WERI-Rb-1 (cell line): ENCODE results near the gene UNKL.

ENCODE experiments used
- DNase-seq: peaks from one replicate; pipeline ENCODE4 v3.0.0-alpha.2; 2020
- H3K27ac ChIP-seq: fragments of 250-450 bp; sonication (Bioruptor Pico); 2 replicates; pipeline ENCODE4 v1.5.1; 2020; ENCODE audit warnings: mild to moderate bottlenecking, moderate library complexity
- H3K27me3 ChIP-seq: fragments of 250-450 bp; sonication (Bioruptor Pico); 2 replicates; pipeline ENCODE4 v1.5.1; 2021; ENCODE audit warnings: mild to moderate bottlenecking, low read depth, moderate library complexity; ENCODE audit not compliant: insufficient read depth, severe bottlenecking
- H3K36me3 ChIP-seq: fragments of 250-450 bp; sonication (Bioruptor Pico); 2 replicates; pipeline ENCODE4 v1.5.1; 2020; ENCODE audit warnings: mild to moderate bottlenecking, moderate library complexity
- H3K4me3 ChIP-seq: 2 replicates; pipeline ENCODE4 v1.5.1; 2011; ENCODE audit warnings: low read depth, mild to moderate bottlenecking, control low read depth, low read length
- H3K9me3 ChIP-seq: fragments of 250-450 bp; sonication (Bioruptor Pico); 2 replicates; pipeline ENCODE4 v1.5.1; 2021; ENCODE audit warnings: mild to moderate bottlenecking, moderate library complexity; ENCODE audit not compliant: severe bottlenecking
- TF ChIP-seq, protein P1 (sequence below): IDR thresholded peaks from 2 replicates; pipeline ENCODE4 v1.5.1; 2011; ENCODE audit warnings: low read depth, mild to moderate bottlenecking, control low read depth, inconsistent platforms, low read length

UNKL gene

DNA sequence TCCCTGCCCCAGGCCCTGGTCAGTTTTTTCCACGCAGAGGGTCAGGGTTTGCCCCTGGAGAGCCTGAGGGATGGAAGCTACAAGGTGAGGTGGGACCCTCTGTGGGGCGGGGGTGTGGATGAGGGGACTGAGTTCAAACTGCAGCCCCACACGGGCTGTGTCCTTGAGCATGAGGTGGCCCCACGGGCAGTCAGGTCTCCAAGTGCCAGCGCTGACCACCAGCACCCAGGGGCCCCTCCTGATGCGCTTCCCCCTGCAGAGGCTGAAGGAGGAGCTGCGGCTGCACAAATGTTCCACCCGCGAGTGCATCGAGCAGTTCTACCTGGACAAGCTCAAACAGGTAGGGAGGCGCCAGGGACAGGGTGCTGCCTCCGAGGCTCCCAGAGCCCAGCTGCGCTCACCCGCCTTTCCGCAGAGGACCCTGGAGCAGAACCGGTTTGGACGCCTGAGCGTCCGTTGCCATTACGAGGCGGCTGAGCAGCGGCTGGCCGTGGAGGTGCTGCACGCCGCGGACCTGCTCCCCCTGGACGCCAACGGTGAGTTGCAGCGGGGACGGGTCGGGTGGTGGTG is 67.1 kb downstream of the UNKL start:
- Histone ChIP-seq H3K9me3 (no peaks in the 10 kb centered on the region), H3K27me3 (no peaks in the 10 kb centered on the region), H3K27ac (no peak overlapping the region), H3K4me3 (no peak overlapping the region), H3K36me3 (peaks cover 24% of the 10 kb centered on the region)
- DNase-seq, result no peak
- TF ChIP-seq, protein P1, sequence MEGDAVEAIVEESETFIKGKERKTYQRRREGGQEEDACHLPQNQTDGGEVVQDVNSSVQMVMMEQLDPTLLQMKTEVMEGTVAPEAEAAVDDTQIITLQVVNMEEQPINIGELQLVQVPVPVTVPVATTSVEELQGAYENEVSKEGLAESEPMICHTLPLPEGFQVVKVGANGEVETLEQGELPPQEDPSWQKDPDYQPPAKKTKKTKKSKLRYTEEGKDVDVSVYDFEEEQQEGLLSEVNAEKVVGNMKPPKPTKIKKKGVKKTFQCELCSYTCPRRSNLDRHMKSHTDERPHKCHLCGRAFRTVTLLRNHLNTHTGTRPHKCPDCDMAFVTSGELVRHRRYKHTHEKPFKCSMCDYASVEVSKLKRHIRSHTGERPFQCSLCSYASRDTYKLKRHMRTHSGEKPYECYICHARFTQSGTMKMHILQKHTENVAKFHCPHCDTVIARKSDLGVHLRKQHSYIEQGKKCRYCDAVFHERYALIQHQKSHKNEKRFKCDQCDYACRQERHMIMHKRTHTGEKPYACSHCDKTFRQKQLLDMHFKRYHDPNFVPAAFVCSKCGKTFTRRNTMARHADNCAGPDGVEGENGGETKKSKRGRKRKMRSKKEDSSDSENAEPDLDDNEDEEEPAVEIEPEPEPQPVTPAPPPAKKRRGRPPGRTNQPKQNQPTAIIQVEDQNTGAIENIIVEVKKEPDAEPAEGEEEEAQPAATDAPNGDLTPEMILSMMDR, result no peak

DNA sequence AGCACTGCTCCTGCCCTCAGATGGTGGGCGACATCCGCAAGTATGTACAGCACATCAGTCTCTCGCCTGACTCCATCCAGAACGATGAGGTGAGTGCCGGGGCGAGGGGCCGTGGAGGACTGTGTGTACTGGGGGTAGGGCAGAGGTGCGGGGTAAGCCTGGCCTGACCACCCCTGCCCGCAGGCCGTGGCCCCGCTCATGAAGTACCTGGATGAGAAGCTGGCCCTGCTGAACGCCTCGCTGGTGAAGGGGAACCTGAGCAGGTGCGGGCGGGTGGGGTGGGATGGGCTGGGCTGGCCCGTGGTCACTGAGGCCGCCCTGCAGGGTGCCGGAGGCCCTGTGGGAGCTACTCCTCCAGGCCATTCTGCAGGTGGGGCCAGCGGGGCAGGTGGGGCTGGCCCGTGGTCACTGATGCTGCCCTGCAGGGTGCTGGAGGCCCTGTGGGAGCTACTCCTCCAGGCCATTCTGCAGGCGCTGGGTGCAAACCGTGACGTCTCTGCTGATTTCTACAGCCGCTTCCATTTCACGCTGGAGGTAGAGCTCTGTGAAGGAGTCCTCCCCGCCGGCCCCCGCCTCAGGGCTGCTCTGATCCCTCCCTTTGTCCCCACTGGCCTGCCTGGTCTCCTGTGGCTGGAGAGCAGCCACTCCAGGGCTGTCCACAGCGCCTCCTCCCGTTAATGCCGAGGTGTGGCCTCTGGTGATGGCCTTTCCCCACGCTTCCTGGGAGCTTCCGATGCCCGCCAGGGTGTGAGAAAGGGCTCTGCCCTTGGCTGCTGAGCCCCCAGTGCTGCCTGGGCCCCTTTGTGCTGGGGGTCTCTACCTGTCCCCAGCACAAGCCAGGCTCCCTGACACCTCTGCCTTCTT is 67.8 kb downstream of the UNKL start:
- TF ChIP-seq, protein P1, result peak; percentile 84
- Histone ChIP-seq H3K9me3 (no peaks in the 10 kb centered on the region), H3K27ac (no peak overlapping the region), H3K27me3 (no peaks in the 10 kb centered on the region), H3K36me3 (peaks cover 24% of the 10 kb centered on the region), H3K4me3 (no peak overlapping the region)
- DNase-seq, result peak; percentile 79

DNA sequence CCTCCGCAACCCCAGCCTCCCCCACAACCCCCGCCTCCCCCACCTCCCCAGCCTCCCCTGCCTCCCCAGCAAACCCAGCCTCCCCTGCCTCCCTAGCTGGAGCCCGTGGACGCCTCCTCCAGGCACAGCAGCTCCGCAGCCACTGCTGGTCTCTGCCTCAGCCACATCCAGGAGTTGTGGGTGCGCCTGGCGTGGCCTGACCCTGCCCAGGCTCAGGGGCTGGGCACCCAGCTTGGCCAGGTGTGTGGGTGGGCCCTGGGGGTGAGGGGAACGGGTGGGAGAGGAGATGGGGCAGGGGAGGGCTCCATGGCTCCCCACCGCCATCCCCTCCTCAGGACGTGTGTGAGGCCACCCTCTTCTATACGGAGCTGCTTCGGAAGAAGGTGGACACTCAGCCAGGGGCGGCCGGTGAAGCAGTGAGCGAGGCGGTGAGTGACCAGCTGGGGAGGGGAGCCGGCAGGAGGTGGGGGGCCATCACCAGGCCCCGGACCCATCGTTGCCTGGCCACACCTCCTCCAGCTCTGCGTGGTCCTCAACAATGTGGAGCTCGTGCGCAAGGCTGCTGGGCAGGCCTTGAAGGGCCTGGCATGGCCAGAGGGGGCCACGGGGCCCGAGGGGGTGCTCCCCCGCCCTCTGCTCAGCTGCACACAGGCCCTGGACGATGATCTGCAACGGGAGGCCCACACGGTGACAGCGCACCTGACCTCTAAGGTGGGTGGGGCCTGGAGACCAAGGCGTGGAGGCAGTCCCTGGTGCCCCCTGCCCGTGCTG is 68.7 kb downstream of the UNKL start:
- no peak overlapping the region for H3K27ac ChIP-seq
- H3K9me3 ChIP-seq, result no peaks in the 10 kb centered on the region
- H3K36me3 ChIP-seq, result peaks cover 24% of the 10 kb centered on the region
- H3K4me3 ChIP-seq, result no peak overlapping the region
- TF ChIP-seq, protein P1, result no peak
- no peaks in the 10 kb centered on the region for H3K27me3 ChIP-seq
- no peak for DNase-seq

DNA sequence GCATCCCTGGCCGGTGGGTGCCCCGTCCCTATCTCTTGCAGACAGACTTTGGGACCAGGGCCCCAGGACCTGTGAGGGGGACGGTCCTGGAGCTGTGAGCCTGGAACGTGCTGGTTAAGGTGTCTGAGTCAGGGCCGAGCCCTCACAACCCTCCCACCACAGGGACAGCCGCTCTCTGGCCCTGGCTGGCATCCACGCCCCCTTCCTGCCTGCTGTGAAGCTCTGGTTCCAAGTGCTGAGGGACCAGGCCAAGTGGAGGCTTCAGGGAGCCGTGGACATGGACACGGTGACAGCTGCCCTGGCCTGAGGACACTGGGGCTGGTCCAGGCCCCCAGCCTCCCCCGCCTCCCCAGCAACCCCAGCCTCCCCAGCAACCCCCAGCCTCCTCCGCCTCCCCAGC is 69.4 kb downstream of the UNKL start:
- peaks cover 17% of the 10 kb centered on the region for H3K36me3 ChIP-seq
- TF ChIP-seq, protein P1, result no peak
- no peaks in the 10 kb centered on the region for H3K27me3 ChIP-seq
- DNase-seq, result no peak
- H3K9me3 ChIP-seq, result no peaks in the 10 kb centered on the region
- H3K27ac ChIP-seq, result no peak overlapping the region
- H3K4me3 ChIP-seq, result no peak overlapping the region

DNA sequence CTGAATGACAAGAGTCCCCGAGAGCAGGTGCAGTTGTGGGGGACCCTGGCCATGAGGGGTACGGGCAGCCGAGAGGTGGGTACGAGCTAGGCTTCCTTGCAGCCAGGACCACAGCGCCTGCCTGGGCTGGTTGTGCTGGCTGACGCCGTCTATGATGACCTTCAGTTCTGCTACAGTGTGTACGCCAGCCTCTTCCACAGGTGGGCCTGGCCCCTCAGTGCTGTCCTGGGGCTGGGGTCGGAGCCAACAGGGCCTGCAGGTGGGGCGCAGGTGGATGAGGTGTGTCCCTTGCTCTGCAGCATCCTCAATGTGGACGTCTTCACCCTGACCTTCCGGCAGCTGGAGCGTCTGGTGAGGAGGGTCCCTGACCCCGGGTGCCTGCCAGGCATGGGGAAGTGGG is 70.0 kb downstream of the UNKL start:
- TF ChIP-seq, protein P1, result no peak
- Histone ChIP-seq H3K4me3 (no peak overlapping the region), H3K9me3 (no peaks in the 10 kb centered on the region), H3K27ac (no peak overlapping the region), H3K36me3 (peaks cover 12% of the 10 kb centered on the region), H3K27me3 (no peaks in the 10 kb centered on the region)
- DNase-seq, result no peak
